T follicular helper cell (primary cell): Measurements from ENCODE around the gene PEMT.
A peak's percentile ranks its signal among the peaks of the same experiment; 100 is the strongest.

Experiments used
- DNase-seq: peaks from one replicate; pipeline ENCODE4 v3.0.0-alpha.2; 2020; ENCODE audit warnings: low read depth

Gene PEMT

GRCh38 chr17:17570798-17571716 lies 20.5 kb downstream of the PEMT start:
- DNase-seq: no peak

- DNase-seq: no peak
These were observed 21.2 kb downstream of the PEMT start for GRCh38 chr17:17570140-17570797.

GRCh38 chr17:17569691-17570090 lies 21.8 kb downstream of the PEMT start:
- DNase-seq: no peak

- DNase-seq: peak; percentile 30
These were observed 22.7 kb downstream of the PEMT start for GRCh38 chr17:17568772-17569195.

- DNase-seq: no peak
These were observed 23.9 kb downstream of the PEMT start for GRCh38 chr17:17567631-17568030.

GRCh38 chr17:17566896-17567513 lies 24.5 kb downstream of the PEMT start:
- DNase-seq: no peak

- DNase-seq: no peak
These were observed 25.8 kb downstream of the PEMT start for GRCh38 chr17:17565471-17566339.

GRCh38 chr17:17564896-17565295 lies 26.6 kb downstream of the PEMT start:
- DNase-seq: no peak

GRCh38 chr17:17564323-17564722 lies 27.2 kb downstream of the PEMT start:
- DNase-seq: no peak

- no peak for DNase-seq
These were observed 28.0 kb downstream of the PEMT start for GRCh38 chr17:17563530-17563929.

- DNase-seq: no peak
These were observed 29.4 kb downstream of the PEMT start for GRCh38 chr17:17562146-17562511.

GRCh38 chr17:17561408-17562145 lies 29.9 kb downstream of the PEMT start:
- DNase-seq: no peak

GRCh38 chr17:17560975-17561374 lies 30.5 kb downstream of the PEMT start:
- no peak for DNase-seq

- DNase-seq: no peak
These were observed 31.3 kb downstream of the PEMT start for GRCh38 chr17:17560167-17560566.

GRCh38 chr17:17559164-17559563 lies 32.3 kb downstream of the PEMT start:
- DNase-seq: no peak

- no peak for DNase-seq
These were observed 33.1 kb downstream of the PEMT start for GRCh38 chr17:17558431-17558830.

GRCh38 chr17:17557796-17558195 lies 33.7 kb downstream of the PEMT start:
- no peak for DNase-seq

GRCh38 chr17:17556671-17557070 lies 34.8 kb downstream of the PEMT start:
- DNase-seq: no peak

GRCh38 chr17:17555906-17556305 lies 35.6 kb downstream of the PEMT start:
- DNase-seq: no peak

- DNase-seq: no peak
These were observed 36.4 kb downstream of the PEMT start for GRCh38 chr17:17555151-17555550.

GRCh38 chr17:17554266-17554665 lies 37.2 kb downstream of the PEMT start:
- no peak for DNase-seq
